ENCODE measurements around the gene PTPRA.

PTPRA gene

GRCh38 chr20:2984956-2985661 is 111.8 kb downstream of the PTPRA start:
- no peak for TF ChIP-seq CTCF (IDR thresholded peaks at IDR 0.05; ENCODE audit: low read depth, low read length)
- DNase-seq (ENCODE audit: low read depth in 2 of 2): peak; percentile 39 to 77
- H3K4me3 ChIP-seq (replicated peaks in 1 of 2; ENCODE audit: low read depth in 2 of 2, low read length in 2 of 2): no peak overlapping the region

- no peak overlapping the region for H3K4me3 ChIP-seq (replicated peaks in 1 of 2; ENCODE audit: low read depth in 2 of 2, low read length in 2 of 2)
- DNase-seq (ENCODE audit: low read depth in 2 of 2): peak; percentile 53 to 85
- no peak for TF ChIP-seq CTCF (IDR thresholded peaks at IDR 0.05; ENCODE audit: low read depth, low read length)
These were observed 113.2 kb downstream of the PTPRA start for GRCh38 chr20:2986466-2986865.

GRCh38 chr20:2987861-2988260 is 114.6 kb downstream of the PTPRA start:
- TF ChIP-seq CTCF (IDR thresholded peaks at IDR 0.05; ENCODE audit: low read depth, low read length): no peak
- no peak overlapping the region for H3K4me3 ChIP-seq (replicated peaks in 1 of 2; ENCODE audit: low read depth in 2 of 2, low read length in 2 of 2)
- DNase-seq (ENCODE audit: low read depth in 2 of 2): no peak

- TF ChIP-seq CTCF (IDR thresholded peaks at IDR 0.05; ENCODE audit: low read depth, low read length): no peak
- DNase-seq (ENCODE audit: low read depth in 2 of 2): no peak
- no peak overlapping the region for H3K4me3 ChIP-seq (replicated peaks in 1 of 2; ENCODE audit: low read depth in 2 of 2, low read length in 2 of 2)
These were observed 118.3 kb downstream of the PTPRA start for GRCh38 chr20:2991532-2991931.

- DNase-seq (ENCODE audit: low read depth in 2 of 2): no peak
- no peak overlapping the region for H3K4me3 ChIP-seq (replicated peaks in 1 of 2; ENCODE audit: low read depth in 2 of 2, low read length in 2 of 2)
- TF ChIP-seq CTCF (IDR thresholded peaks at IDR 0.05; ENCODE audit: low read depth, low read length): no peak
These were observed 120.0 kb downstream of the PTPRA start for GRCh38 chr20:2993250-2993649.

- no peak for DNase-seq (ENCODE audit: low read depth in 2 of 2)
- H3K4me3 ChIP-seq (replicated peaks in 1 of 2; ENCODE audit: low read depth in 2 of 2, low read length in 2 of 2): no peak overlapping the region
- no peak for TF ChIP-seq CTCF (IDR thresholded peaks at IDR 0.05; ENCODE audit: low read depth, low read length)
These were observed 122.5 kb downstream of the PTPRA start for GRCh38 chr20:2995796-2996195.

- no peak for TF ChIP-seq CTCF (IDR thresholded peaks at IDR 0.05; ENCODE audit: low read depth, low read length)
- DNase-seq (ENCODE audit: low read depth in 2 of 2): no peak
- H3K4me3 ChIP-seq (replicated peaks in 1 of 2; ENCODE audit: low read depth in 2 of 2, low read length in 2 of 2): no peak overlapping the region
These were observed 125.4 kb downstream of the PTPRA start for GRCh38 chr20:2998728-2999127.

All from cardiac fibroblast (primary cell).